ENCODE measurements around the gene FAM81A. TPM values are rescaled to one million over a fixed set of nuclear protein-coding genes. Genes with fewer than 3 reads are reported as not detected.

The FAM81A gene
- polyA plus RNA-seq, 1 donor (not counting 4 experiments of a cell fraction or from before 2014, with no cell fraction given) = 0.84 TPM

GRCh38 chr15:59570315-59570714, 132.3 kb downstream of the FAM81A start:
- no peaks in the 10 kb centered on the region for H3K36me3 ChIP-seq (ENCODE audit: control insufficient read depth in 2 of 2, extremely low read depth in 1 of 2, insufficient read depth in 2 of 2, low read length in 2 of 2)
- no peaks in the 10 kb centered on the region for H3K9me3 ChIP-seq (ENCODE audit: control insufficient read depth, low read depth, low read length)
- FAIRE-seq (peak; percentile 79), DNase-seq (ENCODE audit: low read depth, low spot score) (no peak)
- no peak overlapping the region for H3K27ac ChIP-seq (ENCODE audit: control insufficient read depth, insufficient read depth, low read length)
- H4K20me1 ChIP-seq (ENCODE audit: control insufficient read depth, extremely low read depth, insufficient read depth, low read length) = no peaks in the 10 kb centered on the region
- H2AFZ ChIP-seq (ENCODE audit: control insufficient read depth, low read length) = no peak overlapping the region
- H3K4me1 ChIP-seq (ENCODE audit: control insufficient read depth, extremely low read depth, insufficient read depth, low read length) = peaks cover 7% of the 10 kb centered on the region
- H3K4me3 ChIP-seq (ENCODE audit: control insufficient read depth in 2 of 3, extremely low read depth in 1 of 3, insufficient read depth in 2 of 3, low read depth in 1 of 3, low read length in 3 of 3) = no peak overlapping the region
- no peaks in the 10 kb centered on the region for H3K27me3 ChIP-seq (ENCODE audit: control insufficient read depth, extremely low read depth, insufficient read depth, low read length)
- H3K9me1 ChIP-seq (ENCODE audit: control insufficient read depth, extremely low read depth, insufficient read depth, low read length) = no peaks in the 10 kb centered on the region
- no peak for TF ChIP-seq CTCF (optimal IDR thresholded peaks at IDR 0.05 in 1 of 3, IDR thresholded peaks at IDR 0.05 in 1 of 3, conservative IDR thresholded peaks at IDR 0.05 in 1 of 3; ENCODE audit: extremely low read depth in 1 of 3, insufficient read depth in 2 of 3, low read length in 3 of 3)
- no peak for TF ChIP-seq EZH2 (IDR thresholded peaks at IDR 0.05; ENCODE audit: low read length)
- no peak overlapping the region for H3K9ac ChIP-seq (ENCODE audit: control insufficient read depth, extremely low read depth, insufficient read depth, low read length)
- dilution Hi-C loops (cut with MboI; ENCODE audit: extremely low pct_ligation_motif_present, low sequenced_read_pairs) = no loop called here
- H3K4me2 ChIP-seq (ENCODE audit: control insufficient read depth, extremely low read depth, insufficient read depth, low read depth, low read length) = peak overlapping the region; percentile 18
- no peaks in the 10 kb centered on the region for H3K79me2 ChIP-seq (ENCODE audit: control insufficient read depth, insufficient read depth, low read length)

- peaks cover 7% of the 10 kb centered on the region for H3K4me1 ChIP-seq (ENCODE audit: control insufficient read depth, extremely low read depth, insufficient read depth, low read length)
- FAIRE-seq (no peak), DNase-seq (ENCODE audit: low read depth, low spot score) (no peak)
- H3K9me3 ChIP-seq (ENCODE audit: control insufficient read depth, low read depth, low read length) = no peaks in the 10 kb centered on the region
- dilution Hi-C loops (cut with MboI; ENCODE audit: extremely low pct_ligation_motif_present, low sequenced_read_pairs) = no loop called here
- H3K27me3 ChIP-seq (ENCODE audit: control insufficient read depth, extremely low read depth, insufficient read depth, low read length) = no peaks in the 10 kb centered on the region
- TF ChIP-seq EZH2 (IDR thresholded peaks at IDR 0.05; ENCODE audit: low read length) (no peak), CTCF (optimal IDR thresholded peaks at IDR 0.05 in 1 of 3, IDR thresholded peaks at IDR 0.05 in 1 of 3, conservative IDR thresholded peaks at IDR 0.05 in 1 of 3; ENCODE audit: extremely low read depth in 1 of 3, insufficient read depth in 2 of 3, low read length in 3 of 3) (no peak)
- no peak overlapping the region for H3K4me2 ChIP-seq (ENCODE audit: control insufficient read depth, extremely low read depth, insufficient read depth, low read depth, low read length)
- no peaks in the 10 kb centered on the region for H3K36me3 ChIP-seq (ENCODE audit: control insufficient read depth in 2 of 2, extremely low read depth in 1 of 2, insufficient read depth in 2 of 2, low read length in 2 of 2)
- H3K9ac ChIP-seq (ENCODE audit: control insufficient read depth, extremely low read depth, insufficient read depth, low read length) = no peak overlapping the region
- H3K4me3 ChIP-seq (ENCODE audit: control insufficient read depth in 2 of 3, extremely low read depth in 1 of 3, insufficient read depth in 2 of 3, low read depth in 1 of 3, low read length in 3 of 3) = no peak overlapping the region
- H3K27ac ChIP-seq (ENCODE audit: control insufficient read depth, insufficient read depth, low read length) = no peak overlapping the region
- no peaks in the 10 kb centered on the region for H3K9me1 ChIP-seq (ENCODE audit: control insufficient read depth, extremely low read depth, insufficient read depth, low read length)
- no peaks in the 10 kb centered on the region for H3K79me2 ChIP-seq (ENCODE audit: control insufficient read depth, insufficient read depth, low read length)
- H4K20me1 ChIP-seq (ENCODE audit: control insufficient read depth, extremely low read depth, insufficient read depth, low read length) = no peaks in the 10 kb centered on the region
- H2AFZ ChIP-seq (ENCODE audit: control insufficient read depth, low read length) = no peak overlapping the region
Measured at GRCh38 chr15:59571606-59572005, 133.6 kb downstream of the FAM81A start.

Small RNA genes lying within 50 kb of the gene (small RNA-seq; reads per million reads assigned to genes)
- 0 reads per million in 3 experiments for gene RF00019 (ENCODE audit: insufficient read length in 3 of 3, low read depth in 3 of 3, low replicate concordance in 1 of 3)

Other genes with a start within 250 kb of the FAM81A start
- not detected in 3 replicates for gene LDHAL6B, start 231.3 kb upstream of the FAM81A start, polyA plus RNA-seq
- 74.6 to 213 TPM (median 117 TPM) in 3 replicates for gene MYO1E, start 65.3 kb upstream of the FAM81A start, polyA plus RNA-seq
- 0.12 to 0.26 TPM (median 0.15 TPM) in 3 replicates for gene GCNT3, start 173.6 kb downstream of the FAM81A start, polyA plus RNA-seq
- gene GTF2A2, start 219.3 kb downstream of the FAM81A start, polyA plus RNA-seq = 40.3 to 77.8 TPM (median 45.6 TPM) in 3 replicates